Heart left ventricle (tissue), 16 donors: ENCODE measurements around the gene MAD2L1. TPM values are rescaled to one million over a fixed set of nuclear protein-coding genes. Genes with fewer than 3 reads are reported as not detected.

Experiments
- ATAC-seq, 4 donors: fragments of 200-7000 bp; cut with Tn5 transposase; one replicate each; pipeline ENCODE4 v1.9.1; 2020 to 2022; ENCODE audit warnings: moderate library complexity in 4 of 4, mild to moderate bottlenecking in 3 of 4, moderate number of reproducible peaks in 1 of 4
- DNase-seq, 5 donors: peaks; one replicate each; pipeline ENCODE4 v3.0.0-alpha.2; 2020
- H3K27ac ChIP-seq, 12 donors: fragments of 200-600 bp; sonication (generic) in 4 of 12; one replicate each; pipeline versions ENCODE4 v1.5.0 to v1.8.0; 2016 to 2022; ENCODE audit warnings: mild to moderate bottlenecking in 2 of 12
- H3K27me3 ChIP-seq, 9 donors: fragments of 200-600 bp; sonication (generic) in 2 of 9; one replicate each; pipeline versions ENCODE4 v1.5.1 to v1.8.0; 2016 to 2022; ENCODE audit warnings: mild to moderate bottlenecking in 3 of 9
- H3K36me3 ChIP-seq, 9 donors: fragments of 200-600 bp; sonication (generic) in 2 of 9; one replicate each; pipeline versions ENCODE4 v1.5.0 to v1.8.0; 2018 to 2022; ENCODE audit warnings: mild to moderate bottlenecking in 2 of 9
- H3K4me1 ChIP-seq, 12 donors: fragments of 200-600 bp; sonication (generic) in 4 of 12; one replicate each; pipeline versions ENCODE4 v1.5.0 to v1.8.0; 2016 to 2022; ENCODE audit warnings: mild to moderate bottlenecking in 3 of 12
- H3K4me3 ChIP-seq, 12 donors: fragments of 200-600 bp; sonication (generic) in 4 of 12; one replicate each; pipeline versions ENCODE4 v1.5.0 to v1.8.0; 2017 to 2022; ENCODE audit warnings: mild to moderate bottlenecking in 9 of 12, moderate library complexity in 4 of 12
- H3K9me3 ChIP-seq, 12 donors: fragments of 200-600 bp; sonication (generic) in 4 of 12; one replicate each; pipeline versions ENCODE4 v1.5.0 to v1.8.0; 2016 to 2022; ENCODE audit warnings: mild to moderate bottlenecking in 1 of 12
- POLR2A ChIP-seq, 2 donors: fragments of 450-650 bp; IDR thresholded peaks; one replicate each; pipeline ENCODE4 v1.6.1; 2017; ENCODE audit warnings: antibody characterized with exemption in 2 of 2, mild to moderate bottlenecking in 2 of 2, moderate library complexity in 2 of 2
- WGBS, 4 donors: extraction: QIAGEN DNeasy Blood & Tissue Kit in 2 of 4; methylation state at CpG; one replicate each; pipeline versions ENCODE4 v1.1.5 to v1.1.7; 2013 to 2018; 5-methylcytosine and 5-hydroxymethylcytosine counted together
- intact Hi-C, 10 donors: fragments of 100-400 bp; cut with DNase I; formaldehyde crosslinking; loops; one replicate each; pipeline versions ENCODE4 v1.11.1 to v1.14.2; 2022
- polyA plus RNA-seq, 2 donors: library from polyadenylated mRNA; stranded (reverse); fragments of 200-250 nt; gene quantifications; one replicate each; pipeline ENCODE4 v1.2.3, GENCODE V29; 2013
- total RNA-seq, 9 donors: library from RNA; depleted of rRNA in 2 of 9; stranded (reverse); fragments of >200 nt in 2 of 9; fragmentation: NEBNext Ultra II Directional in 3 of 9; extraction: Animal tissue kit (Norgen Biotek cat#: 25700) in 3 of 9; gene quantifications; one replicate each; pipeline versions ENCODE4 v1.1.0 to v1.2.4, GENCODE V29; 2016 to 2023
- TF ChIP-seq, protein P1 (sequence below), 12 donors: fragments of 200-600 bp; sonication (generic) in 4 of 12; IDR thresholded peaks; one replicate each; pipeline versions ENCODE4 v1.5.0 to v1.8.0; 2018 to 2022; ENCODE audit warnings: antibody characterized with exemption in 12 of 12, mild to moderate bottlenecking in 5 of 12
- donor health status: ischemic (EF 13 %, LVEDD 7.1; RV severe dilation, severe dysfunction).
- donor health status: healthy with polysubstance abuse.
- donor health status: DM: no; HTN: yes; CAD: no.
- donor health status: DM: no; HTN: no; CAD: no.
- donor health status: ischemic (EF 25% LVEDD 6.9; RV normal size, moderate dysfunction).
- donor health status: ischemic (EF 25% LVEDD 5.7; RV mildly dilated, moderate dysfunction).
- donor health status: healthy.
- donor health status: DM: yes; HTN: yes; CAD: no.
- donor health status: ischemic (EF 35%, LVEDD 5.7; RV mildly dilated, moderate dysfunction).
- donor health status: nonischemic (EF 11% LVEDD 7.7; RV severe dilation, severe dysfunction).
- donor health status: DM: yes; HTN: yes; CAD: no.
- donor health status: PGD.
- donor health status: ischemic (EF 29% LVEDD 5.4; RV normal size, mild dysfunction).
- donor health status: nonischemic (EF 23%, LVEDD 6.1; RV moderate dilation, normal function).

MAD2L1 gene
- total and polyA plus RNA-seq, 11 donors, result 0.44 to 6.0 (median 1.2) TPM

DNA sequence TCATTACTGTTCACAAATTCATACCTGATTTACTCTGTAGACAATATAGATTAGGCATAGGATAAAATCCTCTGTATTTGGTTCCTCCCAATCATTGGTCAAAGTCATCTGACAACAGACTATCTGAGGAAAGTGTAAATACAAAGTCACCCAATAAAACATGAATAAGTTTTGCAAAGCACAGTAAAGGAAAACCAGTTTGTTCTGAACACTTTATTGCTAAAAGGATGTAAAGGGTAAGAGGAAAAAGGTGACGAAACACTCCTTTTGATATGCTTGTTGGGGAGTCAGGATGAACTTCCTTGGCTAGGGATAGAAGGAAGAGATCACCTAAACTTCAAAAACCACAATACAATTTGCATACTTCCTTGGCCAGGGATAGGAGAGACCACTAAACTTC lies 10.9 kb downstream of the MAD2L1 start:
- H3K4me3 ChIP-seq, result no peak overlapping the region
- ATAC-seq, result no peak
- TF ChIP-seq, protein P1, sequence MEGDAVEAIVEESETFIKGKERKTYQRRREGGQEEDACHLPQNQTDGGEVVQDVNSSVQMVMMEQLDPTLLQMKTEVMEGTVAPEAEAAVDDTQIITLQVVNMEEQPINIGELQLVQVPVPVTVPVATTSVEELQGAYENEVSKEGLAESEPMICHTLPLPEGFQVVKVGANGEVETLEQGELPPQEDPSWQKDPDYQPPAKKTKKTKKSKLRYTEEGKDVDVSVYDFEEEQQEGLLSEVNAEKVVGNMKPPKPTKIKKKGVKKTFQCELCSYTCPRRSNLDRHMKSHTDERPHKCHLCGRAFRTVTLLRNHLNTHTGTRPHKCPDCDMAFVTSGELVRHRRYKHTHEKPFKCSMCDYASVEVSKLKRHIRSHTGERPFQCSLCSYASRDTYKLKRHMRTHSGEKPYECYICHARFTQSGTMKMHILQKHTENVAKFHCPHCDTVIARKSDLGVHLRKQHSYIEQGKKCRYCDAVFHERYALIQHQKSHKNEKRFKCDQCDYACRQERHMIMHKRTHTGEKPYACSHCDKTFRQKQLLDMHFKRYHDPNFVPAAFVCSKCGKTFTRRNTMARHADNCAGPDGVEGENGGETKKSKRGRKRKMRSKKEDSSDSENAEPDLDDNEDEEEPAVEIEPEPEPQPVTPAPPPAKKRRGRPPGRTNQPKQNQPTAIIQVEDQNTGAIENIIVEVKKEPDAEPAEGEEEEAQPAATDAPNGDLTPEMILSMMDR (IDR thresholded peaks at IDR 0.05), result no peak
- TF ChIP-seq POLR2A (IDR thresholded peaks at IDR 0.05), result no peak
- no peak for DNase-seq
- WGBS, 4 donors, result 95 to 98% (median 98%) methylated on average over 1 of the region's 1 CpG
- H3K9me3 ChIP-seq, result no peaks in the 10 kb centered on the region
- H3K27me3 ChIP-seq, result no peaks in the 10 kb centered on the region
- peaks cover 0 to 14% (median 0%) of the 10 kb centered on the region in 12 donors for H3K4me1 ChIP-seq
- H3K36me3 ChIP-seq, result peaks cover 0 to 9% (median 0%) of the 10 kb centered on the region in 9 donors
- no peak overlapping the region for H3K27ac ChIP-seq
- intact Hi-C loops, result loop anchor here in 8 of 10 donors (5.0 to 10.0 kb wide), 4 partner anchors 738 to 1071 kb away; no protein-coding TSS in a partner anchor

- peaks cover 0 to 4% (median 0%) of the 10 kb centered on the region in 9 donors for H3K36me3 ChIP-seq
- no peaks in the 10 kb centered on the region for H3K9me3 ChIP-seq
- no peak for ATAC-seq
- intact Hi-C loops, result loop anchor here in 8 of 10 donors (5.0 to 10.0 kb wide), 4 partner anchors 738 to 1070 kb away; no protein-coding TSS in a partner anchor
- no peak overlapping the region for H3K4me3 ChIP-seq
- H3K4me1 ChIP-seq, result peaks cover 0 to 14% (median 0%) of the 10 kb centered on the region in 12 donors
- no peaks in the 10 kb centered on the region for H3K27me3 ChIP-seq
- no peak for DNase-seq
- TF ChIP-seq, protein P1 (IDR thresholded peaks at IDR 0.05), result no peak
- TF ChIP-seq POLR2A (IDR thresholded peaks at IDR 0.05), result no peak
- 17 to 41% (median 23%) methylated on average over 1 of the region's 1 CpG for whole genome bisulfite sequencing, 4 donors
- no peak overlapping the region for H3K27ac ChIP-seq
These were observed 11.5 kb downstream of the MAD2L1 start for GRCh38 chr4:120055162-120055561.

DNA sequence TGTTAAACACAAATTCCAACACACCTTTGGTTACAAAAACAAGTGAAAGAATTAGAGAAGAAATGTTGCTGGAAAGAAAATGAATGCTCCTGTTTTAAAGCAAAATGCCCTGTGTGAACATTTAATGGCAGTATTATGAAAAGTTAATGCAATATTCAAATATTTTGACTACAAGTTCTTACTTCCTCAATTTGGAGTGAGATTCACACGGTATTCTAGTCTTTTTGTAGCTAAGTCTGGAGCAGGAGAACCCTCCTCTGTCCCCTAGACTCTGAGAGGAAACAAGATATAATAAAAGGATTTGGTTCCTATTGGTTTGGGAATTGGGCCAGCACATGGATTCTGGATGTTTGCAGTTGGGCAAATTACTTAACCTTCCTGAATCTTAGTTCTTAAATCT lies 12.7 kb downstream of the MAD2L1 start:
- H3K4me3 ChIP-seq, result no peak overlapping the region
- no peaks in the 10 kb centered on the region for H3K36me3 ChIP-seq
- intact Hi-C loops, result loop anchor here (2.0 to 10.0 kb wide), 10 partner anchors 267 to 1069 kb away; partner anchors contain the start of gene PDE5A (in 3 of the 10)
- ATAC-seq (no peak), DNase-seq (no peak)
- H3K27ac ChIP-seq, result no peak overlapping the region
- no peak for TF ChIP-seq POLR2A (IDR thresholded peaks at IDR 0.05)
- TF ChIP-seq, protein P1 (IDR thresholded peaks at IDR 0.05), result no peak
- 55 to 88% (median 67%) methylated on average over 1 of the region's 1 CpG for WGBS, 4 donors
- no peaks in the 10 kb centered on the region for H3K9me3 ChIP-seq
- peaks cover 0 to 17% (median under 1%) of the 10 kb centered on the region in 12 donors for H3K4me1 ChIP-seq
- H3K27me3 ChIP-seq, result no peaks in the 10 kb centered on the region

DNA sequence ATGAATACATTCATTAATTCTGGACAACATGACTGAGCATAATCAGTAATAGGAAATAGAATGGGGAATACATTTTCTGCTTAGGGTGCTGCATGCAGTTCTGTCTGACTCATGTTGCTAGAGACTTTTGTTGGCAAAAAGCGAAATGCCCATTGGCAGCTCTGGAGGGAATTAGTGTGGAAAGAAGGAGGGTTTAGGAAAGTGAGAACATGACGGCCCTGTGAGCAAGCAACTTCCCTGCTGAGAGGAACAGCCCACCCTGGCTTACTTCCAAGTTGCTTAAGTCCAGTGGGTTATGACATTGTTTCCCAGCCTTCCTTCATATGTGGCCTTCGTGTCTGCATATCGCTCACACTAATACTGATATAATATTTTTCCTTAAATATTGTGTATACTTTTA lies 13.8 kb downstream of the MAD2L1 start:
- peaks cover 0 to 17% (median under 1%) of the 10 kb centered on the region in 12 donors for H3K4me1 ChIP-seq
- DNase-seq, result peak in 2 of 5 donors; percentile 43 to 56
- no peak overlapping the region for H3K27ac ChIP-seq
- no peak overlapping the region for H3K4me3 ChIP-seq
- no peaks in the 10 kb centered on the region for H3K27me3 ChIP-seq
- no peaks in the 10 kb centered on the region for H3K9me3 ChIP-seq
- H3K36me3 ChIP-seq, result no peaks in the 10 kb centered on the region
- TF ChIP-seq, protein P1 (IDR thresholded peaks at IDR 0.05), result no peak
- no peak for TF ChIP-seq POLR2A (IDR thresholded peaks at IDR 0.05)
- WGBS, 4 donors, result 64 to 72% (median 69%) methylated on average over 4 of the region's 4 CpGs
- intact Hi-C loops, result loop anchor here (2.0 to 10.0 kb wide), 10 partner anchors 266 to 1068 kb away; partner anchors contain the start of gene PDE5A (in 3 of the 10)
- ATAC-seq, result peak in 3 of 4 donors; percentile 13 to 72 (median 52)
